ENCODE measurements around the gene CRELD1.

- no peak for TF ChIP-seq CTCF (IDR thresholded peaks at IDR 0.05)
- no peak for TF ChIP-seq POLR2A (IDR thresholded peaks at IDR 0.05)
These were observed 7.1 kb downstream of the CRELD1 start for GRCh38 chr3:9940746-9941145.
